Lung microvascular endothelial cell (primary cell): Measurements from ENCODE around the gene SHPK. TPM values are rescaled to one million over a fixed set of nuclear protein-coding genes. Genes with fewer than 3 reads are reported as not detected.

Experiments
- total RNA-seq: library from RNA; depleted of rRNA; stranded (reverse); fragments of >200 nt; gene quantifications from 2 replicates; pipeline ENCODE4 v1.2.1, GENCODE V29; 2014

SHPK gene
- total RNA-seq, 1 donor from 2014 or later = 15.7 TPM

Other genes starting within 250 kb of the SHPK start
- not detected in 2 replicates for gene OR3A2, start 249.9 kb downstream of the SHPK start, total RNA-seq
- not detected in 2 replicates for gene OR1E1, start 237.8 kb downstream of the SHPK start, total RNA-seq
- gene OR3A3, start 224.9 kb downstream of the SHPK start, total RNA-seq = not detected in 2 replicates
- not detected in 2 replicates for gene OR1E2, start 202.4 kb downstream of the SHPK start, total RNA-seq
- 1.6 TPM in 1 of 2 replicates, not detected in the other for gene SPATA22, start 164.4 kb downstream of the SHPK start, total RNA-seq
- gene ASPA, start 160.3 kb downstream of the SHPK start, total RNA-seq = not detected in 2 replicates
- under 0.01 TPM in 1 of 2 replicates, not detected in the other for gene TRPV3, start 78.4 kb downstream of the SHPK start, total RNA-seq
- gene TRPV1, start 26.8 kb downstream of the SHPK start, total RNA-seq = 0.44 and 0.79 TPM in 2 replicates
- 13.3 and 23.4 TPM in 2 replicates for gene CTNS, start 510 bp upstream of the SHPK start, total RNA-seq
- gene TAX1BP3, start 32.3 kb upstream of the SHPK start, total RNA-seq = 176 and 204 TPM in 2 replicates
- 13.9 and 18.3 TPM in 2 replicates for gene EMC6, start 32.6 kb upstream of the SHPK start, total RNA-seq
- gene P2RX5, start 59.9 kb upstream of the SHPK start, total RNA-seq = 0.20 and 0.44 TPM in 2 replicates
- 1.6 and 3.3 TPM in 2 replicates for gene HASPIN, start 87.7 kb upstream of the SHPK start, total RNA-seq
- gene ITGAE, start 164.9 kb upstream of the SHPK start, total RNA-seq = 12.3 and 14.4 TPM in 2 replicates
- gene NCBP3, start 210.0 kb upstream of the SHPK start, total RNA-seq = 10.5 and 11.5 TPM in 2 replicates